ENCODE data around the gene FER. TPM values are rescaled to one million over a fixed set of nuclear protein-coding genes. Genes with fewer than 3 reads are reported as not detected.

FER gene
- 175 and 181 TPM in 2 replicates for total RNA-seq (2013; cell fraction: nucleolus; rRNA removed)
- total RNA-seq (2014; rRNA removed) (9.1 and 11.3 TPM in 2 replicates), total RNA-seq (2014; rRNA removed; fragmentation: Illumina TruSeq; extraction: Trizol) (16.9 and 19.1 TPM in 2 replicates), total RNA-seq (2021) (13.7 and 16.0 TPM in 2 replicates), polyA plus RNA-seq (2011; rRNA removed) (9.7 and 15.3 TPM in 2 replicates), polyA plus RNA-seq (2014; fragmentation: Illumina TruSeq; extraction: Trizol) (8.1 and 9.0 TPM in 2 replicates), polyA plus RNA-seq (2014; fragmentation: Nextera tagmentation; extraction: Ambion mirVana) (1 to 10 TPM; 4.4 to 9.5 TPM), polyA plus RNA-seq (2014; rRNA removed) (3.7 and 5.2 TPM in 2 replicates), polyA plus RNA-seq (2016; fragmentation: Nextera tagmentation; extraction: Ambion mirVana) (10 to 100 TPM; 11.7 to 17.7 TPM), polyA minus RNA-seq (2011; rRNA and poly(A)+ RNA removed) (24.9 and 39.0 TPM in 2 replicates), Bru-seq, nascent RNA (percentile 74 among the genes with signal in this experiment), BruChase-seq, experiment 1, labeled RNA remaining after a 6-hour chase (percentile 64 among the genes with signal in this experiment), BruChase-seq, experiment 2, labeled RNA remaining after a 2-hour chase (percentile 71 among the genes with signal in this experiment)
- 3.4 TPM for polyA plus RNA-seq (2011; ENCODE audit: low read depth)
- 3.0 and 4.5 TPM in 2 replicates for polyA plus RNA-seq (2011; cell fraction: cytosol; rRNA removed)
- 14.7 and 15.0 TPM in 2 replicates for polyA plus RNA-seq (2011; cell fraction: nucleus; rRNA removed)
- 3.9 and 4.5 TPM in 2 replicates for polyA plus RNA-seq (2012)
- 9.6 and 11.4 TPM in 2 replicates for polyA minus RNA-seq (2011; cell fraction: cytosol; rRNA and poly(A)+ RNA removed)
- 33.2 and 36.8 TPM in 2 replicates for polyA minus RNA-seq (2011; cell fraction: nucleus; rRNA and poly(A)+ RNA removed)
- long read RNA-seq, experiment 1, transcript FER-209 (11 exons, 1,420 nt): major isoform, 5 of 11 reads
- long read RNA-seq, experiment 1, partial matches to known transcripts: 2 of 11 reads
- long read RNA-seq, experiment 1, other reads (novel, unspliced or antisense): 4 of 11 reads
- long read RNA-seq, experiment 2, transcript FER-209 (11 exons, 1,420 nt): major isoform, 15 of 86 reads
- long read RNA-seq, experiment 2, partial matches to known transcripts: 9 of 86 reads
- long read RNA-seq, experiment 2, other reads (novel, unspliced or antisense): 62 of 86 reads

GRCh38 chr5:108747774-108748400 is at the start of gene FER:
Gene FER (plus strand): TSS chr5:108747897. CDS start chr5:108798183, 50,286 bp downstream.
- no peak for FAIRE-seq
- TF ChIP-seq HDAC2 (IDR thresholded peaks at IDR 0.05): no peak
- TF ChIP-seq JUNB (IDR thresholded peaks at IDR 0.05): peak; percentile 15; the same call in 1 of the 2 replicates
- TF ChIP-seq NBN (IDR thresholded peaks at IDR 0.05): 0 out of 2 replicates have a peak, but pooled peaks have one; percentile 34
- peak; percentile 21; the same call in 1 of the 2 replicates for TF ChIP-seq POLR2AphosphoS5 (IDR thresholded peaks at IDR 0.05; ENCODE audit: low read length)
- TF ChIP-seq SMAD5 (IDR thresholded peaks at IDR 0.05; ENCODE audit: low read depth): peak; percentile 58; the same call in 1 of the 2 replicates
- no peak for TF ChIP-seq SRF (IDR thresholded peaks at IDR 0.05; ENCODE audit: low read depth in 2 of 2, low read length in 2 of 2)
- TF ChIP-seq RAD21 (IDR thresholded peaks at IDR 0.05; ENCODE audit: insufficient read depth, low read depth, low read length): peak; percentile 16; the same call in 1 of the 2 replicates
- 0 out of 2 replicates have a peak, but pooled peaks have one; percentile 16 for TF ChIP-seq FOXM1 (IDR thresholded peaks at IDR 0.05; ENCODE audit: low read depth, low read length)
- peak; percentile 27 for TF ChIP-seq BCL3 (IDR thresholded peaks at IDR 0.05; ENCODE audit: borderline replicate concordance, insufficient read depth, low read depth, low read length, poor library complexity, severe bottlenecking)
- 0 out of 2 replicates have a peak, but pooled peaks have one; percentile 6 for TF ChIP-seq ATF3 (IDR thresholded peaks at IDR 0.05; ENCODE audit: borderline replicate concordance, extremely low read depth, low read depth, low read length)
- no peak for TF ChIP-seq FOXK2 (IDR thresholded peaks at IDR 0.05)
- TF ChIP-seq NFYB (IDR thresholded peaks at IDR 0.05; ENCODE audit: insufficient read depth, low read depth, low read length): no peak
- 0 out of 2 replicates have a peak, but pooled peaks have one; percentile 43 for TF ChIP-seq ATF2 (IDR thresholded peaks at IDR 0.05; ENCODE audit: low read length)
- TF ChIP-seq NFIC (IDR thresholded peaks at IDR 0.05; ENCODE audit: low read depth, low read length): peak; percentile 44; the same call in 1 of the 2 replicates
- peak; percentile 65 for TF ChIP-seq CREB1 (IDR thresholded peaks at IDR 0.05; ENCODE audit: low read depth)
- TF ChIP-seq ATF7 (IDR thresholded peaks at IDR 0.05; ENCODE audit: low read depth): peak; percentile 80
- no peak for TF ChIP-seq ZNF622 (IDR thresholded peaks at IDR 0.05)

More at GRCh38 chr5:108747774-108748400, at the start of gene FER:
- Histone ChIP-seq H2AFZ (ENCODE audit: control insufficient read depth, low read depth, low read length) (peak within 1 kb of the TSS; percentile 77), H3K27ac (ENCODE audit: control insufficient read depth, insufficient read depth) (peak within 1 kb of the TSS; percentile 90), H3K9ac (ENCODE audit: control insufficient read depth, insufficient read depth, low read length) (peak within 1 kb of the TSS; percentile 97), H3K4me2 (ENCODE audit: control insufficient read depth, insufficient read depth) (peak within 1 kb of the TSS; percentile 72), H3K36me3 (ENCODE audit: control insufficient read depth in 2 of 2, insufficient read depth in 2 of 2, low read length in 1 of 2) (no peaks in the 10 kb centered on the region), H4K20me1 (ENCODE audit: control insufficient read depth, insufficient read depth) (no peaks in the 10 kb centered on the region), H3K79me2 (ENCODE audit: control insufficient read depth, insufficient read depth, low read length) (peaks cover 18% of the 10 kb centered on the region), H3K4me1 (ENCODE audit: control insufficient read depth, insufficient read depth, low read length) (no peaks in the 10 kb centered on the region), H3K9me3 (replicated peaks; ENCODE audit: control insufficient read depth, insufficient read depth, low read length) (no peaks in the 10 kb centered on the region), H3K4me3 (peak within 1 kb of the TSS; percentile 81), H3K27me3 (replicated peaks in 1 of 2; ENCODE audit: control insufficient read depth in 2 of 2, insufficient read depth in 2 of 2, low read length in 1 of 2) (no peaks in the 10 kb centered on the region)
- ChIA-PET POLR2A (interaction anchor here (0.8 to 4.2 kb wide), 4 partner anchors 14 to 665 kb away, joined by 3 to 42 read pairs (median 4); no protein-coding TSS in a partner anchor), SMC1A (ENCODE audit: uncharacterized antibody, unreplicated experiment) (interaction anchor here (0.9 to 1.7 kb wide), 6 partner anchors 19 to 581 kb away, joined by 3 to 27 read pairs (median 4); no protein-coding TSS in a partner anchor), CTCF (interaction anchor here (0.7 kb wide), 2 partner anchors 366 to 653 kb away, joined by 3 read pairs; no protein-coding TSS in a partner anchor), RAD21 (ENCODE audit: unreplicated experiment) (interaction anchor here (1.0 to 1.4 kb wide), 3 partner anchors 19 to 67 kb away, joined by 4 to 17 read pairs (median 4); no protein-coding TSS in a partner anchor)
- ATAC-seq (peak; percentile 60), DNase-seq (ENCODE audit: low read depth, low spot score) (peak; percentile 58)
- TSS peak; percentile 95 for BruUV-seq (replicated peaks)
- intact Hi-C loops (cut with micrococcal nuclease; ENCODE audit: unreplicated experiment) (loop anchor here (1.0 to 5.0 kb wide), 4 partner anchors 20 to 944 kb away; no protein-coding TSS in a partner anchor), in situ Hi-C loops (cut with MboI) (no loop called here)
- WGBS (ENCODE audit: insufficient coverage, insufficient replicate concordance, low lambda C conversion rate, missing lambda C conversion rate): under 1% methylated on average over 21 of the region's 21 CpGs
